ENCODE data around the gene ZAR1. TPM values are rescaled to one million over a fixed set of nuclear protein-coding genes. Genes with fewer than 3 reads are reported as not detected.

The ZAR1 gene
- total RNA-seq, 2 experiments from 2014 or later: not detected

Other genes with a start within 250 kb of the ZAR1 start
- gene TEC, start 220.4 kb upstream of the ZAR1 start, total RNA-seq: 1 to 10 TPM; 4.2 TPM
- gene SLAIN2, start 148.7 kb upstream of the ZAR1 start, total RNA-seq: 10 to 100 TPM; 63.7 to 66.1 TPM
- gene SLC10A4, start 6.9 kb upstream of the ZAR1 start, total RNA-seq: under 1 TPM; 0.17 TPM